HEK293 (cell line): ENCODE measurements around the gene GUCY1A2.
"Not testable (repeated sequence)": the region's sequence is repeated elsewhere in the genome, so short reads cannot be mapped to it uniquely, and the experiment has no call there.

Experiments used
- CTCF ChIA-PET: fragments of 350-600 bp; formaldehyde crosslinking; extraction: SDS; loops from one replicate; lab custom pipeline; 2021; ENCODE audit warnings: antibody characterized with exemption; lab: Yijun Ruan, JAX
- POLR2A ChIA-PET: fragments of 300-600 bp; formaldehyde crosslinking; extraction: SDS; loops from one replicate; lab custom pipeline; 2020; ENCODE audit warnings: antibody characterized with exemption, inconsistent platforms; lab: Yijun Ruan, JAX
- H3K27ac ChIP-seq: fragments of 200-500 bp; sonication (Bioruptor generic); 2 replicates; pipeline ENCODE4 v1.5.1; 2014; ENCODE audit warnings: low read depth, low read length, control low read depth, inconsistent platforms; ENCODE audit errors: extremely low read depth
- H3K36me3 ChIP-seq, 2 experiments: fragments of 200-500 bp in 1 of 2; sonication (Bioruptor generic) in 1 of 2; 1 replicate in 1 of 2; 2 replicates in 1 of 2; pipeline ENCODE4 v1.5.1; 2014 to 2017; ENCODE audit warnings: inconsistent platforms in 2 of 2, low read length in 2 of 2; ENCODE audit not compliant: control insufficient read depth in 2 of 2, insufficient read depth in 1 of 2
- H3K4me1 ChIP-seq: fragments of 200-500 bp; sonication (Bioruptor generic); 2 replicates; pipeline ENCODE4 v1.5.1; 2014; ENCODE audit warnings: mild to moderate bottlenecking, low read length, inconsistent platforms; ENCODE audit not compliant: control insufficient read depth, insufficient read depth
- H3K4me3 ChIP-seq: 2 replicates; pipeline ENCODE4 v1.5.1; 2011; ENCODE audit warnings: low read depth, mild to moderate bottlenecking, control low read depth, low read length, moderate library complexity
- H3K9me3 ChIP-seq: fragments of 200-500 bp; sonication (Bioruptor generic); 2 replicates; pipeline ENCODE4 v1.5.1; 2014; ENCODE audit warnings: low read depth, low read length, inconsistent platforms; ENCODE audit not compliant: control insufficient read depth, insufficient read depth
- BCL11A ChIP-seq: fragments of 450-650 bp; formaldehyde crosslinking; IDR thresholded peaks from 2 replicates; pipeline ENCODE4 v1.5.1; 2016; ENCODE audit warnings: low read depth, missing biosample characterization, missing genetic modification characterization
- MZF1 ChIP-seq: fragments of 450-650 bp; formaldehyde crosslinking; IDR thresholded peaks from 2 replicates; pipeline ENCODE4 v1.5.1; 2017; ENCODE audit warnings: missing biosample characterization, missing genetic modification characterization, borderline replicate concordance
- SETDB1 ChIP-seq: IDR thresholded peaks from one replicate; pipeline ENCODE4 v1.6.1; 2017; ENCODE audit warnings: mild to moderate bottlenecking, low read length, moderate library complexity, mixed read lengths; ENCODE audit not compliant: insufficient read length
- SP3 ChIP-seq: fragments of 450-650 bp; formaldehyde crosslinking; IDR thresholded peaks from 2 replicates; pipeline ENCODE4 v1.5.1; 2016; ENCODE audit warnings: missing biosample characterization, missing genetic modification characterization
- ZBTB48 ChIP-seq: fragments of 450-650 bp; formaldehyde crosslinking; IDR thresholded peaks from 2 replicates; pipeline ENCODE4 v1.5.1; 2016; ENCODE audit warnings: missing biosample characterization, missing genetic modification characterization
- ZNF114 ChIP-seq: fragments of 450-650 bp; formaldehyde crosslinking; IDR thresholded peaks from 2 replicates; pipeline ENCODE4 v1.5.0; 2017; ENCODE audit warnings: missing biosample characterization, missing genetic modification characterization
- ZNF133 ChIP-seq: fragments of 450-650 bp; formaldehyde crosslinking; IDR thresholded peaks from 2 replicates; pipeline ENCODE4 v1.5.1; 2016; ENCODE audit warnings: missing biosample characterization, missing genetic modification characterization
- ZNF146 ChIP-seq: fragments of 450-650 bp; formaldehyde crosslinking; IDR thresholded peaks from 2 replicates; pipeline ENCODE4 v1.5.1; 2016; ENCODE audit warnings: missing biosample characterization, missing genetic modification characterization
- ZNF157 ChIP-seq: fragments of 450-650 bp; formaldehyde crosslinking; IDR thresholded peaks from 2 replicates; pipeline ENCODE4 v1.5.1; 2016; ENCODE audit warnings: missing biosample characterization, missing genetic modification characterization
- ZNF16 ChIP-seq: fragments of 450-650 bp; formaldehyde crosslinking; IDR thresholded peaks from 2 replicates; pipeline ENCODE4 v1.5.1; 2016; ENCODE audit warnings: low read depth, missing biosample characterization, missing genetic modification characterization
- ZNF184 ChIP-seq: fragments of 450-650 bp; IDR thresholded peaks from 2 replicates; pipeline ENCODE4 v1.5.1; 2018; ENCODE audit warnings: missing biosample characterization, mild to moderate bottlenecking, missing genetic modification characterization
- ZNF2 ChIP-seq: fragments of 450-650 bp; formaldehyde crosslinking; IDR thresholded peaks from 2 replicates; pipeline ENCODE4 v1.5.1; 2016; ENCODE audit warnings: missing biosample characterization, missing genetic modification characterization
- ZNF239 ChIP-seq: fragments of 450-650 bp; formaldehyde crosslinking; IDR thresholded peaks from 2 replicates; pipeline ENCODE4 v1.5.1; 2016; ENCODE audit warnings: missing biosample characterization, missing genetic modification characterization
- ZNF274 ChIP-seq, 2 experiments: fragments of 200-500 bp in 1 of 2; fragments of 450-650 bp in 1 of 2; sonication (Bioruptor generic) in 1 of 2; formaldehyde crosslinking in 1 of 2; IDR thresholded peaks; 2 replicates each; pipeline versions ENCODE4 v1.5.1 to v1.6.1; 2014 to 2016; ENCODE audit warnings: borderline replicate concordance in 1 of 2, inconsistent platforms in 1 of 2, low read length in 1 of 2, missing biosample characterization in 1 of 2, missing genetic modification characterization in 1 of 2
- ZNF341 ChIP-seq: fragments of 450-650 bp; formaldehyde crosslinking; IDR thresholded peaks from 2 replicates; pipeline ENCODE4; 2016; ENCODE audit warnings: low read depth, missing biosample characterization, missing genetic modification characterization
- ZNF514 ChIP-seq: fragments of 450-650 bp; formaldehyde crosslinking; IDR thresholded peaks from 2 replicates; pipeline ENCODE4 v1.5.1; 2016; ENCODE audit warnings: missing biosample characterization, missing genetic modification characterization
- ZNF549 ChIP-seq: fragments of 450-650 bp; IDR thresholded peaks from 2 replicates; pipeline ENCODE4 v1.5.1; 2018; ENCODE audit warnings: missing biosample characterization, missing genetic modification characterization, mild to moderate bottlenecking, inconsistent platforms, moderate library complexity
- ZNF555 ChIP-seq: fragments of 450-650 bp; formaldehyde crosslinking; conservative IDR thresholded peaks from 2 replicates; pipeline ENCODE4 v1.5.1; 2017; ENCODE audit warnings: missing biosample characterization, mild to moderate bottlenecking, missing genetic modification characterization, inconsistent platforms
- ZNF585B ChIP-seq: fragments of 450-650 bp; formaldehyde crosslinking; IDR thresholded peaks from 2 replicates; pipeline ENCODE4 v1.5.1; 2016; ENCODE audit warnings: missing biosample characterization, missing genetic modification characterization
- ZNF621 ChIP-seq: fragments of 450-650 bp; formaldehyde crosslinking; IDR thresholded peaks from 2 replicates; pipeline ENCODE4 v1.5.1; 2017; ENCODE audit warnings: missing biosample characterization, missing genetic modification characterization
- ZNF707 ChIP-seq: fragments of 450-650 bp; formaldehyde crosslinking; IDR thresholded peaks from 2 replicates; pipeline ENCODE4 v1.5.1; 2016; ENCODE audit warnings: missing biosample characterization, missing genetic modification characterization
- ZNF791 ChIP-seq: fragments of 450-650 bp; formaldehyde crosslinking; IDR thresholded peaks from 2 replicates; pipeline ENCODE4 v1.5.1; 2016; ENCODE audit warnings: missing biosample characterization, missing genetic modification characterization
- ZNF792 ChIP-seq: fragments of 450-650 bp; formaldehyde crosslinking; IDR thresholded peaks from 2 replicates; pipeline ENCODE4 v1.5.1; 2016; ENCODE audit warnings: missing biosample characterization, missing genetic modification characterization
- ZNF830 ChIP-seq: fragments of 450-650 bp; IDR thresholded peaks from 2 replicates; pipeline ENCODE4 v1.5.0; 2018; ENCODE audit warnings: missing biosample characterization, missing genetic modification characterization, low read depth, mild to moderate bottlenecking, moderate library complexity
- TF ChIP-seq, protein P1 (sequence below): fragments of 450-650 bp; formaldehyde crosslinking; IDR thresholded peaks from 2 replicates; pipeline ENCODE4 v1.5.1; 2016; ENCODE audit warnings: missing biosample characterization, missing genetic modification characterization
- TF ChIP-seq, protein P2 (sequence below): fragments of 450-650 bp; formaldehyde crosslinking; IDR thresholded peaks from 2 replicates; pipeline ENCODE4 v1.5.1; 2016; ENCODE audit warnings: missing biosample characterization, missing genetic modification characterization

GUCY1A2 gene

DNA sequence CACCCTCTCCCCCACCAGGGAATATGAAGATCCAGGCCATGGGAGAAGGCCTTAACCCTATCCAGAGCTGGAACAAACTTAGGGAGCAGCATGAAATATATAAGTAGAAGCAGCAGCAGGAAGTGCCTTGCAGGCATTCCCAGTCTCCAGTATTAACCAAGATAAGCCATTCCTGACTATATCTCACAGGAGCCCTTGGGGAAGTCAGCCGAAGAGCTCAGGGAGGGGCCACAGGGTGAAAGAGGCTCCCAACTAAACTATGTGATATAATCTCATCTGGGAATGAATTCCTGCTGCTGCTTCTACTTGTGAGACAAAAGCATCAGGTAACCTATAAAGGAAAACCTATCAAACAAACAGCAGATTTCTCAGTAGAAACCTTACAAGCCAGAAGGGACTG, 36.1 kb upstream of the GUCY1A2 start:
- TF ChIP-seq BCL11A (tag by site-specific recombination), result no peak
- TF ChIP-seq ZNF514 (tag by site-specific recombination), result no peak
- TF ChIP-seq, protein P1, sequence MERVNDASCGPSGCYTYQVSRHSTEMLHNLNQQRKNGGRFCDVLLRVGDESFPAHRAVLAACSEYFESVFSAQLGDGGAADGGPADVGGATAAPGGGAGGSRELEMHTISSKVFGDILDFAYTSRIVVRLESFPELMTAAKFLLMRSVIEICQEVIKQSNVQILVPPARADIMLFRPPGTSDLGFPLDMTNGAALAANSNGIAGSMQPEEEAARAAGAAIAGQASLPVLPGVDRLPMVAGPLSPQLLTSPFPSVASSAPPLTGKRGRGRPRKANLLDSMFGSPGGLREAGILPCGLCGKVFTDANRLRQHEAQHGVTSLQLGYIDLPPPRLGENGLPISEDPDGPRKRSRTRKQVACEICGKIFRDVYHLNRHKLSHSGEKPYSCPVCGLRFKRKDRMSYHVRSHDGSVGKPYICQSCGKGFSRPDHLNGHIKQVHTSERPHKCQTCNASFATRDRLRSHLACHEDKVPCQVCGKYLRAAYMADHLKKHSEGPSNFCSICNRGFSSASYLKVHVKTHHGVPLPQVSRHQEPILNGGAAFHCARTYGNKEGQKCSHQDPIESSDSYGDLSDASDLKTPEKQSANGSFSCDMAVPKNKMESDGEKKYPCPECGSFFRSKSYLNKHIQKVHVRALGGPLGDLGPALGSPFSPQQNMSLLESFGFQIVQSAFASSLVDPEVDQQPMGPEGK (tag by site-specific recombination), result no peak
- TF ChIP-seq ZNF274 (IDR thresholded peaks at IDR 0.05; ENCODE audit: low read length), result no peak
- no peak for TF ChIP-seq ZNF274 (tag by site-specific recombination; IDR thresholded peaks at IDR 0.05; ENCODE audit: borderline replicate concordance)
- TF ChIP-seq ZNF791 (tag by site-specific recombination), result no peak
- TF ChIP-seq ZNF341 (tag by site-specific recombination), result no peak
- TF ChIP-seq ZNF830 (tag by site-specific recombination), result no peak
- no peak for TF ChIP-seq ZNF792 (tag by site-specific recombination)
- TF ChIP-seq ZNF549 (tag by site-specific recombination), result no peak
- no peak for TF ChIP-seq ZNF16
- no peak for TF ChIP-seq ZNF184 (tag by site-specific recombination)
- Histone ChIP-seq H3K36me3 (no peaks in the 10 kb centered on the region), H3K4me3 (no peak overlapping the region), H3K9me3 (no peaks in the 10 kb centered on the region), H3K4me1 (no peaks in the 10 kb centered on the region), H3K27ac (no peak overlapping the region)
- POLR2A ChIA-PET, result no interaction called here
- CTCF ChIA-PET, result no interaction called here

DNA sequence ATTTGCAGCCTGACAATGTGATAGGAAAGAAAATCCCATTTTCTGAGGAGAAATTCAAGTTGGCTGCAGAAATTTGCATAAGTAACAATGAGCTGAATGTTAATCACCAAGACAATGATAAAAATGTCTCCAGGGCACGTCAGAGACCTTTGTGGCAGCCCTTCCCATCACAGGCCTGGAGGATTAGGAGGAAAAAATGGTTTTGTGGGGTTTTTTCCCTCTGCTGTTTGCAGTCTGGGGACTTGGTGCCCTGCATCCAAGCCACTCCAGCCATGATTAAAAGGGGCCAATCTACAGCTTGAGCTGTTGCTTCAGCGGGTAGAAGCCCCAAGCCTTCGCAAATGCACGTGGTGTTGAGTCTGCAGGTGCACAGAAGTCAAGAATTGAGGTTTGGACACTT, 33.1 kb upstream of the GUCY1A2 start:
- H3K9me3 ChIP-seq, H3K4me1 ChIP-seq, POLR2A ChIA-PET, CTCF ChIA-PET, H3K4me3 ChIP-seq, H3K36me3 ChIP-seq, H3K27ac ChIP-seq: not testable (repeated sequence)
- TF ChIP-seq SETDB1, result peak; percentile 74
- peak; percentile 82 for TF ChIP-seq ZNF585B (tag by site-specific recombination)

DNA sequence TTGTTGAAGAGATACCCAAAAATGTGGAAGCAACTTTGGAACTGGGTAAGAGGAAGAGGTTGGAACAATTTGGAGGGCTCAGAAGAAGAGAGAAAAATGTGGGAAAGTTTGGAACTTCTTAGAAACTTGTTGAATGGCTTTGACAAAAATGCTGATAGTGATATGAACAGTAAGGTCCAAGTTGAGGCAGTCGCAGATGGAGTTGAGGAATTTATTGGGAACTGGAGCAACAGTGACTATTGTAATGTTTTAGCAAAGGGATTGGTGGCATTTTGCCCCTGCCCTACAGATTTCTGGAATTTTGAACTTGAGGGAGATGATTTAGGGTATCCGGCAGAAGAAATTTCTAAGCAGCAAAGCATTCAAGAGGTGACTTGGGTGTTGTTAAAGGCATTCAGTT, 32.6 kb upstream of the GUCY1A2 start:
- TF ChIP-seq SETDB1, result peak; percentile 68
- CTCF ChIA-PET, H3K4me3 ChIP-seq, H3K27ac ChIP-seq, H3K4me1 ChIP-seq, H3K36me3 ChIP-seq, POLR2A ChIA-PET, H3K9me3 ChIP-seq: not testable (repeated sequence)

DNA sequence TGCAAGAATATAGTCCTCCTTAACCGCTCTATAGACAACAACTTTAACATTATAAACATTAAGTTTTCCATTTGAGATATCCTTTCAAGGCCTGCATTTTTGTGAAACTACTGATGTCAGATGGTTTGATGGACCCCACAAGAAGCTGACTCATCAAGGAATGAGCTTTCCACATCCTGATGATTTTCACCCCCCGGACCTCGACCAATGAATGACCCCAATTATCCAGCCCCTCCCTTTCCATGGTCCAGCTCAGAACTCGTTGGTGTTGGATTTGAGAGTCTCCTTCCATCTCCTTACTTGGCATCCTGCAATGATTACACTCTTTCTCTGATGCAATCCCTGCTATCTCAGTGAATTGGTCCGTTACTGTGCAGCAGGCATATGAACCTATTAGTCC, 31.8 kb upstream of the GUCY1A2 start:
- no peaks in the 10 kb centered on the region for H3K9me3 ChIP-seq
- no peaks in the 10 kb centered on the region for H3K36me3 ChIP-seq
- ChIA-PET POLR2A (no interaction called here), CTCF (interaction anchor here (0.6 kb wide), 2 partner anchors 48 to 151 kb away, joined by 3 to 4 read pairs; no protein-coding TSS in a partner anchor)
- no peaks in the 10 kb centered on the region for H3K4me1 ChIP-seq
- H3K27ac ChIP-seq, result no peak overlapping the region
- H3K4me3 ChIP-seq, result no peak overlapping the region
- TF ChIP-seq ZNF146 (tag by site-specific recombination) (no peak), ZNF157 (tag by site-specific recombination) (no peak), ZNF239 (tag by site-specific recombination) (no peak), ZNF621 (tag by site-specific recombination) (no peak), ZNF2 (tag by site-specific recombination) (no peak), ZNF133 (tag by site-specific recombination) (no peak), ZBTB48 (tag by site-specific recombination) (no peak), ZNF114 (tag by site-specific recombination) (no peak), MZF1 (tag by site-specific recombination) (no peak), ZNF707 (tag by site-specific recombination) (no peak), ZNF555 (tag by site-specific recombination) (no peak), SP3 (tag by site-specific recombination) (no peak)
- TF ChIP-seq, protein P2, sequence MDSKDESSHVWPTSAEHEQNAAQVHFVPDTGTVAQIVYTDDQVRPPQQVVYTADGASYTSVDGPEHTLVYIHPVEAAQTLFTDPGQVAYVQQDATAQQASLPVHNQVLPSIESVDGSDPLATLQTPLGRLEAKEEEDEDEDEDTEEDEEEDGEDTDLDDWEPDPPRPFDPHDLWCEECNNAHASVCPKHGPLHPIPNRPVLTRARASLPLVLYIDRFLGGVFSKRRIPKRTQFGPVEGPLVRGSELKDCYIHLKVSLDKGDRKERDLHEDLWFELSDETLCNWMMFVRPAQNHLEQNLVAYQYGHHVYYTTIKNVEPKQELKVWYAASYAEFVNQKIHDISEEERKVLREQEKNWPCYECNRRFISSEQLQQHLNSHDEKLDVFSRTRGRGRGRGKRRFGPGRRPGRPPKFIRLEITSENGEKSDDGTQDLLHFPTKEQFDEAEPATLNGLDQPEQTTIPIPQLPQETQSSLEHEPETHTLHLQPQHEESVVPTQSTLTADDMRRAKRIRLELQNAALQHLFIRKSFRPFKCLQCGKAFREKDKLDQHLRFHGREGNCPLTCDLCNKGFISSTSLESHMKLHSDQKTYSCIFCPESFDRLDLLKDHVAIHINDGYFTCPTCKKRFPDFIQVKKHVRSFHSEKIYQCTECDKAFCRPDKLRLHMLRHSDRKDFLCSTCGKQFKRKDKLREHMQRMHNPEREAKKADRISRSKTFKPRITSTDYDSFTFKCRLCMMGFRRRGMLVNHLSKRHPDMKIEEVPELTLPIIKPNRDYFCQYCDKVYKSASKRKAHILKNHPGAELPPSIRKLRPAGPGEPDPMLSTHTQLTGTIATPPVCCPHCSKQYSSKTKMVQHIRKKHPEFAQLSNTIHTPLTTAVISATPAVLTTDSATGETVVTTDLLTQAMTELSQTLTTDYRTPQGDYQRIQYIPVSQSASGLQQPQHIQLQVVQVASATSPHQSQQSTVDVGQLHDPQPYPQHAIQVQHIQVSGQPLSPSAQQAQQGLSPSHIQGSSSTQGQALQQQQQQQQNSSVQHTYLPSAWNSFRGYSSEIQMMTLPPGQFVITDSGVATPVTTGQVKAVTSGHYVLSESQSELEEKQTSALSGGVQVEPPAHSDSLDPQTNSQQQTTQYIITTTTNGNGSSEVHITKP, result no peak
